NCI-H2107 (cell line): Measurements from ENCODE around the gene TPRX2.
"Not testable (repeated sequence)": the region's sequence is repeated elsewhere in the genome, so short reads cannot be mapped to it uniquely, and the experiment has no call there.

Experiments used
- DNase-seq: peaks from one replicate; lab custom pipeline; 2025; lab: John Stamatoyannopoulos, UW

TPRX2 gene

DNA sequence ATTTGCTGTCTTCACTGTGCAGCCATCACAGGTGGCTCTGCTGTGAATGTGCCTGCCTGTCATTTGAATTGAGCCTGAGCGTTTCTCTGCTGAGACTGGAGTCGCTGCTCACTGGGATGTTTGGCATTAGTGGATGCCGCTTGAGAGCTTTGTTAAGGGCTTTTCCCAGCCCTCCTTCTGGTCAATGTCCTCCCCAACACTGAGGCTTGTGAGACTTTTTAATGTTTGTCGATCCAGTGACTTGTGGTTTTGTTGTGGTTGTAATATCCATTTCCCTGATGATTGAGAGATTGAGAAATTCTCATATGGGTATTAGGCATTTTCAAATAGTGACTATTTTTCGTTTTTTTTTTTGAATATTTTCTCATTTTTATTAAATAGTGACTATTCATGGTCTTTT lies 2.6 kb downstream of the TPRX2 start:
- DNase-seq = no peak

DNA sequence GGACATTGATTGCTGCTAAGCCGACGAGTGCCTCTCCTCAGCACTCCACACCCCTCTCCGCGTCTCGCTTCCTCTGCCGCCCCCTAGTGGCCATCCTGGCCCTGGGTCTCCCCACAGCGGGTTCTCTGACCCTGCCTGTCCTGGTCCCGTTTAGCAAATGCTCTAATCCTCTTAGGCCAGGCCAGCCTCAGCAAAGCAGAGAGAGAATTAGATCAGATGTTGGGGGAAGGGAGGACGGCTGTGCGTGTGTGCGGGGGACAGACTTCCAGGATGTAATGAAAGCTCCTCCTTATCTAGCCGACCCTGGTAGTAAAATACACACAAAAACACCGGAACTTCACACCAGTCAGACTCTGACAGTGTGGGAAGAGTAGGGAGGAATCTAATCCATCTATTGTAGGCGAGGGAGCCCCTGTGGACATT lies 4.5 kb downstream of the TPRX2 start:
- peak; percentile 70 for DNase-seq

DNA sequence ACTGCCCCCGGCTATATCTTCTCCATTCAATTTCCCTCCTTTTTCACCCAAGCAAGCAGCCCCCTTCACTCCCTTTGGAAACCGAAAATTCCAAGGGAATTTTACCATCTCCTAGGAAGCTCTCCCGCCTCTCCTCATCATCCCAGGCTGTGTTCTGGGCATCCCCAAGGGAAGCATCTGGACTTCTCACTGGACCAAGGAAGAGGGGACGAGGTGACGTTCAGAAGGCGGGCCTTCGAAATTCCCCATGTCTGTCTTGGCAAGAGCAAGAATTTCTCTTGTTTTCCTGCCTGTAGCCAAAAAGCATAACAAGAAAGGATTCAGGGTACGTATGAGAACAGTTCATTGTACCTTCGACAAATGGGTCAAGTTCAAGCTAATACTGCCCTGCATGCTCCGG lies 6.1 kb downstream of the TPRX2 start:
- DNase-seq = no peak

DNA sequence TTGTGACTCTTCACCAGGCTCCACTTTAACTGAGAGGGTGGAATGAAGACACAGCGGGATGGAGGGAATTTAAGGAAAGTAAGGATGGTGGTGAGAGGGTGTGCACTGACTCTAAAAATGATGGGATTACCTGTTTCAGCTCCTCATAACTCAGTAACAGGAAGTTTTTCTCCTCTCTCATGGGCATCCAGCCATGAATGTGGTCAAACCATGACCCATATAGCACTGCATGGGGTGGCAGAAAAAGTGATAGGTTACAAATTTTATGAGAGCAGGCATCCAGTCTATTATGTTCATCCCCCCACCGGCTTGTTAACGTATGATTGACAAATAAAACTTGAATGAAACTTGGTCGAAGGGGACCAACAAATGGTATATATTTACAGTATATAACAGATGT lies 19.9 kb downstream of the TPRX2 start:
- no peak for DNase-seq

DNA sequence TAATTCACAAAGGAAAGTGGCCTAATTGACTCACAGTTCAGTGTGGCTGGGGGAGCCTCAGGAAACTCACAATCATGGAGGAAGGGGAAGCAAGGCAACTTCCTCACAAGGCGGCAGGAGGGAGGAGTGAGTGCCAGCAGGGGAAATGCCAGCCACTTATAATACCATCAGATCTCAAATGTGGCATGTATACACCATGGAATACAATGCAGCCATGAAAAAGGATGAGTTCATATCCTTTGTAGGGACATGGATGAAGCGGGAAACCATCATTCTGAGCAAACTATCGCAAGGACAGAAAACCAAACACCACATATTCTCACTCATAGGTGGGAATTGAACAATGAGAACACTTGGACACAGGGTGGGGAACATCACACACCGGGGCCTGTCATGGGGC lies 20.4 kb downstream of the TPRX2 start:
- DNase-seq = not testable (repeated sequence)

DNA sequence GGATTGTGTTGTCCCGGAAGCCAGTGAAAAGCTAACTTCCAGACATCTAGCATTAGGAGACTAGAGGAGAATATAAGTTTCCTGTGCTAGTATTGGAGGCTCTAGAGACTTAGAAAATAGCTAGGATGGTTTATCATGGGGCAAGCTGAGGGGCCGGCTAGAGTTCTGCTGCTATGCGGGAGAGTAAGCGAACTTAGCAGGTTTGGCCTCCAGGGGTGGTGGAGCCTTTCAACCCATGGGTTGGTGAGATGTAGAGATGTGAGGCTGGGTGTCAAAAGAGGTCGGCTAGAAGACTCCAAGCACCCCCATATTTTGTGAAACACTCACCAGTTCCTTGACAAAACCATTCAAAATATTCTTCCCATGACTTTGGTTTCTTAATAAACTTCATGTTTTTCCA lies 22.7 kb downstream of the TPRX2 start:
- DNase-seq = no peak

DNA sequence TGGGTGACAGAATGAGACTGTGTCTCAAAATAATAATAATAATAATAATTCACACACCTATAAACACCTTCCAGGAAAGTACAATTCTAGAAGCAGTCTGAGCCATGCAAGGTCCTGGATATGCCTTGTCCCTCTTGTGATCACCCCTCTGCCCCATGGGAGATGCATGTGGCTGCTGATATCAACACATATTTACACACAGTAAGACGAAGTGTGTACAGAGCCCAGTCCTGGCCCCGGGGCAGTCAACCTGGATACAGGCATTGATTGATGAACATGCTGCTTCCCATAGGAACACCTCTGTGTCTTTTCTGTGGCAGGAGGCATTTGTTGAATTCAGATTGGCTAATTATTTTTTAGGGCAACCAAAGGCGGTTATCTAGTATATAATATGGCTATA lies 23.9 kb downstream of the TPRX2 start:
- DNase-seq = no peak

DNA sequence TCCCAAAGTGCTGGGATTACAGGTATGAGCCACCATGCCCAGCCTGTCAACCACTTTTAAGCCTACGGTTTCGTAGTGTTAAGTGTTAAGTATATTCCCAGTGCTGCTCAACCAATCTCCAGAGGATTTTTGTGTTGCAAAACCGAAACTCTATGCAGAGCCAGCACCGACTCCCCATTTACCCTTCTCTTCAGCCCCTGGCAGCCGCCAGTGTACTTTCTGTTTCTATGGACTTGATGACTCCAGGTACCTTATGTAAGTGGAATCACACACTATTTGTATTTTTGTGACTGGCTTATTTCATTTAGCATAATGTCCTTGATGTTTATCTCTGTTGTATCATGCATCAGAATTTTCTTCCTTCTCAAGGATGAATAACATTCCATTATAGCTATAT lies 26.0 kb downstream of the TPRX2 start:
- DNase-seq = no peak

DNA sequence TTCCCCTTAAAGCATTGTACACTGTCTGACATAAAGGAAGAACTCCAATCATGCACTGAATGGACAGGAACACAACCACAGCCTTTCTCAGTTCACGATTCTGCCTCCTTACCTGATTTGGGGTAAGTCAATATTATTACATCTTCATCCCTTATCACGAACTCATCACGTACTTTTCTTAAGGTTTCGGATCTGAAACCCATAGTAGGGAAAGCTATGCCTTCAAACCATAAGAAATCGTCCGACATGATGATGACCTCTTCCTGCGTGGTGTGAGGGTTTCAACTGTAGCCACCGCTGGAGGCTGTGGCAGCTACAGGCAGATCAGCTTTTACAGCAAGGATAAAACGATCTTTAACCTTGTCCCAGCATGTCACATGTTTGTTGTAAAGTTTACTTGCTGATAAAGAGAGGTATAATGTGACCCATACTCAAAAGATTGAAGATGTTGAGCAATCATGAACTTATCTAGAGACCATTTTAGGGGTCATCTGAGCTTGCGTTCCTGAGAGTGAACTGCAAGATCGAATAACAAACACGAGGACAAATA lies 27.1 kb downstream of the TPRX2 start, which contains the start of gene SULT2A1:
Gene SULT2A1 (minus strand): TSS at position 306 of the 550 bp plus-strand sequence. CDS start 58 bp downstream, at position 248.
- no peak for DNase-seq

DNA sequence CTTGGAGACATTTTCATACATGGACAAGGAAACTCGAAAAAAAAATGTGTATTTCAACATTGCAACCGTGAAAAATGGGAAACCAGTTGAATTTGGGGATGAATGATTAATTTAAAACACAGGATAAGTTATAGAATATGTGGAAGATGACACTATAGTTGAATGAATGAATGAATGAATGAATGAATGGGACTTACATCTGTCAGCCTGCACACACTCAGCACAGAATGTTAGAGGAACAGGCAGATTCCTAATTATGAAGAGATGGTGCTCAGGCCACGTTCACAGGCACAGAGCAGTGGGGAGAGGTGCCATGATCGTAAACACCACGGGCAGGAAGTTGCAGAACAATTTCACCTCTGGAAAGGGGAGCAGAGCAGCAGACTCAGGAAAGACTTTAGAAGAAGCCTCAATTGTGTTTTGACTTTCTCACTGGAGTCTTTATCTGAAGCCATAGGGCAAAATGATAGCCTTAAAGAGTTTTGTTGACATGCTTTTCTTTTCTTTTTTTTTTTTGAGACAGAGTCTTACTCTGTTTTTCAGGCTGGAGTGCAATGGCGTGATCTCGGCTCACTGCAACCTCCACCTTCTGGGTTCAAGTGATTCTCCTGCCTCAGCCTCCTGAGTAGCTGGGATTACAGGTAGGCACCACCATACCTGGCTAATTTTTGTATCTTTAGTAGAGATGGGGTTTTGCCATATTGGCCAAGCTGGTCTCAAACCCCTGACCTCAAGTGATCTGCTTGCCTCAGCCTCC lies 32.0 kb downstream of the TPRX2 start:
- no peak for DNase-seq

DNA sequence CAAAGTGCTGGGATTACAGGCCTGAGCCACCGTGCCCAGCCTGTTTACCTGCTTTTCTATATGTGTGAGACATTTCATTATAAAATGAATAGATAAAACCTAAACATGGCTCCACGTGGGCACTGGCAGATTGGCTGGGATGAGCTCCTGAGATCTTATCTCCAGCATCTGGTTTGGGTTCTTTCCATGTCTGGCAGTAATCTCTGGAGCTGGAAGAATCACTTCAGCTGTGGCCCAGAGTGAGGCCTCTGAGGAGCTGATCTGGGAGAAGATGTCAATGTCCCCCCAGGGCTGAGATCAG lies 32.5 kb downstream of the TPRX2 start:
- DNase-seq = no peak

DNA sequence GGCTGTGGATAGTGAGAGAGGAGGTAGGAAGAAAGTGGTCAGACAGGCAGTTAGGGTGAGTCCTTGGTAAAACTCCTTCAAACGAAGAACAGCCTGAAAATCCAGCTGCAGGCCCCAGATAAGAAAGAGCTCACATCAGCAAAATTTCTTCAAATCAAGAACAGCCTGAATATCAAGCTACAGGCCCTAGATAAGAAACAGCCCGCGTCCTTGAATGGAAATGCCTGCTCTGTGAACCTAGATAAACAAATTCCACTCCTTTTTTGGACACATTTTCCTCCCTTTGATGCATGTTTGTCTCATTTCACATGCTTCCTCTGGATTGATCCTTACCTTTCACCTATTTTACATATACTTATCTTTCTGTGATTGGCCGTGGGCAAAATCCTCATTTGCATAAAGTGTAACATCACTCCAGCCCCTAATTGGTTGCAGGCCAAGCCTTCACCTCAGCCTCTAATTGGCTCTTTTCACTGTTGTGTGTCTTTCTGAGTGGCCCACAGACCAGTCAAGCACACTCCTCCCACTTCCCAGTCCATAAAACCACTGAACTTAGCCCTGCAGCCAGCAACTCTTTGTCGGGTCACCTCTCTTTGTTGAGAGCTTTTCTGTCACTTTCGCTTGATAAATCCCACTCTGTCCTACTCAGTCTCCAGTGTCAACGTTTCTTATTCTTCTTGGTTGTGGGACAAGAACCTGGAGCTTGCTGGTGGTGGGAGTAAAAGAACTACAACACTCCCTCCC lies 33.1 kb downstream of the TPRX2 start:
- DNase-seq = no peak

DNA sequence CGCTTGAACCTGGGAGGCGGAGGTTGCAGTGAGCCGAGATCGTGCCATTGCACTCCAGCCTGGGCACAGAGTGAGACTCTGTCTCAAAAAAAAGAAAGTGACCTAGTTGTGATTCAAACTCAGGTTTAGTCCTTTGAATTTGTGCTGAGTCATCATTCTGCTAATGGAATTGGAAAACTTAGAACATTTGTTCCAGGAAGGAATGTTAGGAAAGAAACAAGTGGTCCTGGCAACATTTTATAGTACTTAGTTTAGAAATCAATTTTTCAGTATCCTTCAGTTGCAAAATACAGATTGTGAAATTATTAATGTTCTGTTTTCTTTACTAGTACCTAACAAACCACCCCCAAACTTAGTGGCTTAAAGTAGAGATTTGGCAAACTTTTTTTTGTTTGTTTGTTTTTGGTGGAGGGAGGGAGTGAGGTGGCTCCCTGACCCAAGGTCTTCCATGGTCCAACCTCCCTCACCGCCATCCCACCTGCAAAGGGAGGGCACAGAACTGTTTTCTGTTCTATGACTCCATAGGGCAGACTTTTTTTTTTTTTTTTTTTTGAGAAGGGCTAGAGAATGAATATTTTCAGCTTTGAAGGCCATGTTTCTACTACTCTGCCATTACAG lies 36.2 kb downstream of the TPRX2 start:
- no peak for DNase-seq

DNA sequence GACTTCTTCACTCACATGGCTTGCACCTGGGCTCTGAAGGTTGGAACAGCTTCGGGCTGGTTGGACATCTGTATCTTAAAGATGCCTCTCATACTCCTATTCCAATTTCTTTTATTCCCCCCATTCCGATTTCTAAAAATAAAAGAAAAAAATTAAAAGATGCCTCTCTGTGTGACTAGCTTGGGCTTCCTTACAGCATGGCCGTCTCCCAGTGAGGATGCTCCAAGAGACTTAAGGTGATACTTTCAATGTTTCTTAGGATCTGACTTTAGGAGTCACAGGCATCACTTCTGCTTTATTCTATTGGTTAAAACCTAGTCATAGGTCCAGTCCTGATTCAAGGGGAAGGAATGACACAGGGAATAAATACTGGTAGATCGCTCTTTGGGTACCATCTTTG lies 37.0 kb downstream of the TPRX2 start:
- DNase-seq = no peak

DNA sequence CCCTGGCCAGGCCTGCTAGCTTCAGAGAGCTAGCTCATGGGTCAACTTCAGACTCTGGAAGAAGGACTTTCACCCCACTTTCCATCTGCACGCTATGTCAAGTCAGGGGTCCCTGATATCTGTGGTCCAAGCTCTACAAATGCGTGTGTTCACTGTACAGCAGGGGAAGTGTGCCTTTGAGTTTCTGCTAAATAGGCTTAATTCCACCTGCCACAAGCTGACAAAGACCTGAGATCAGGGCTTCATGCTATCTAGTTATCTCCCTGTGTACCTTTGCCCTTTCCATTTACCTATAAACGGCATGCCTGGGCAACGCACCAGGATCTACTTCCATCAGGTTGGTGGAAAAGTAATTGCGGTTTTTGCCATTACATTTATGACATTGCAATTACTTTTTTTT lies 37.7 kb downstream of the TPRX2 start:
- no peak for DNase-seq

DNA sequence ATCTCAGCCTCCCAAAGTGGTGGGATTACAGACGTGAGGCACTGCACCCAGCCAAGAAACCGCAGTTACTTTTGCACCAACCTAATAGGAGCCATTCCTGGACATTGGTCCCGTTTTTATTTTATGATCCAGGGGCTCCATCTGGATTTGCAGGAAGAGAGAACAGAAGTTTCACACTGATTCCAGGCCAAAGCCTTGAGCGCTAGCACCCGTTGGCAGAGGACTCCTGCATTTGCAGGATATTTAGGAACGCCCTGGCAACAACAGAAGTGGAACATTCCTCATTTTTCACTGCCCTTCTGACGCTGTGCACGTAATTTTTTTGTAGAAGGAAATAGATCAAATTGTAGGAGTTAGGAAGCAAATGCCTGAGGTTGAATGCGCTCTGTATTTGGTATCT lies 38.8 kb downstream of the TPRX2 start:
- DNase-seq = no peak

DNA sequence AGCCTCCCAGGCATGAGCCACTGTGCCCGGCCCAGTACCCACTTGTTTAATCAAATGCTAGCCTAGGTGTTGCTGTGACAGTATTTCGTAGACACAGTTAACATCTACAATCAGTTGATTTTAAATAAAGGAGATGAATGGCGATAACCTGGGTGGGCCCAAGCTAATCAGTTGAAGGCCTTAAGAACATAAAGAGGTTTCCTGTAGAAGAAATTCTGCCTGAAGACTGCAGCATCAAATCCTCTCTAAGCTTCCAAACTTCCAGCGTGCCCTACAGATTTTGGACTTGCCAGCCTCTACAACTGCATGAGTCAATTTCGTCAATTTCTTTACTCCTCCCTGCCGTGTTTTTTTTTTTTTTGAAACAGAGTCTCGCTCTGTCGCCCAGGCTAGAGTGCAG lies 40.3 kb downstream of the TPRX2 start:
- DNase-seq = no peak

DNA sequence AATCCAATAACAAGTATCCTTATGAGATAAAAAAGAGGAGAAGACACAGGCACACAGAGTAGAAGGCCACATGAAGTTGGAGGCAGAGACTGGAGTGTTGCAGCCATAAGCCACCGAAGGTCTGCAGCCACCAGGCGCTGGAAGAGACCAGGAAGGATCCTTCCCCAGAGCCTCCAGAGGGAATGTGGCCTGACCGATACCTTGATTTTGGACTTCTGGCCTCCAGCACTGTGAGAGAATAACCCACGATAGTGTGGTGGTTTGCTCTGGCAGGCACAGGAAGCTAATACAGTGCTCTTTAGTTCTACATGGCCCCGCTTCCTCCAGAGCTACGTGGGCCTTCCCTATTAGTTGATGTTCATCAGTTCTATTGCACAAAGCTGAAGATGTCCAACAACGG lies 42.3 kb downstream of the TPRX2 start:
- DNase-seq = no peak

DNA sequence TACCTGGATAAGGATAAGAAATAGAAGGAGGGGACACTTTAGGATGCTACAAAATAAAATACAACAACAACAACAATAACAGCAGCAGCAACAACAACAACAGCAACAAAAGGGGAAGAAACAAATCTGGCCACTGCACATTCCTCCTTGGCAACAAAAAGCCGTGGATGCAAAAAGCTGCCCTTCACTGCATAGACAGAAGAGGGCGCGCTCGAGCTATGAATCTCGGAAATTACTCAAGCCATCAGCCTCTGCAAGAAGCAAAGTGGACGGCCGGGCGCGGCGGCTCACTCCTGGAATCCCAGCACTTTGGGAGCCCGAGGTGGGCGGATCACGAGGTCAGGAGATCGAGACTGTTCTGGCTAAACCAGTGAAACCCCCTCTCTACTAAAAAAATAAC lies 50.3 kb downstream of the TPRX2 start:
- DNase-seq = not testable (repeated sequence)

DNA sequence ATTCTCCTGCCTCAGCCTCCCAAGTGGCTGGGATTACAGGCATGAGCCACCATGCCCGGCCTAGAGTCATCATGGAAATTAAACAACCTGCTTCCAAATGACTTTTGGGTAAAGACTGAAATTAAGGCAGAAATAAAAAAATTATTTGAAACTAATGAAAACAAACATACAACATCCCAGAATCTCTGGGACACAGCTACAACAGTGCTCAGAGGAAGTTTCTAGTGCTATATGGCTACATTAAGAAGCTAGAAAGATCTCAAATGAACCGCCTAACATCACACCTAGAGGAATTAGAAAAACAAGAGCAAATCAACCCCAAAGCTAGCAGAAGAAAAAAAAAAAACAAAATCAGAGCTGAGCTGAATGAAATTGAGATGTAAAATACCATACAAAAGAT lies 51.2 kb downstream of the TPRX2 start:
- DNase-seq = not testable (repeated sequence)
